Stimulated activated CD8-positive, alpha-beta memory T cell treated with anti-CD3 and anti-CD28 coated beads, Interleukin-7, amount 100 ng/mL, for 24 hours (primary cell): Measurements from ENCODE around the gene TSHZ2.
"Not testable (repeated sequence)": the region's sequence is repeated elsewhere in the genome, so short reads cannot be mapped to it uniquely, and the experiment has no call there.

Experiments used
- DNase-seq: peaks from one replicate; pipeline ENCODE4 v3.0.0-alpha.2; 2020; ENCODE audit warnings: low read depth

TSHZ2 gene

GRCh38 chr20:53468587-53468986 is 496.4 kb downstream of the TSHZ2 start:
- no peak for DNase-seq

- not testable (repeated sequence) for DNase-seq
These were observed 500.7 kb downstream of the TSHZ2 start for GRCh38 chr20:53472859-53473258.

- DNase-seq: no peak
These were observed 508.8 kb downstream of the TSHZ2 start for GRCh38 chr20:53480913-53481312.

- DNase-seq: no peak
These were observed 515.5 kb downstream of the TSHZ2 start for GRCh38 chr20:53487461-53488200.

GRCh38 chr20:53488775-53489272 is 516.7 kb downstream of the TSHZ2 start:
- no peak for DNase-seq

GRCh38 chr20:53489528-53489927 is 517.4 kb downstream of the TSHZ2 start:
- no peak for DNase-seq

GRCh38 chr20:53490620-53491019 is 518.5 kb downstream of the TSHZ2 start:
- no peak for DNase-seq

- no peak for DNase-seq
These were observed 519.3 kb downstream of the TSHZ2 start for GRCh38 chr20:53491462-53491861.

GRCh38 chr20:53492212-53492611 is 520.1 kb downstream of the TSHZ2 start:
- DNase-seq: no peak

- DNase-seq: no peak
These were observed 521.2 kb downstream of the TSHZ2 start for GRCh38 chr20:53493311-53493857.

- no peak for DNase-seq
These were observed 522.6 kb downstream of the TSHZ2 start for GRCh38 chr20:53494753-53495152.

GRCh38 chr20:53495398-53496092 is 523.4 kb downstream of the TSHZ2 start:
- no peak for DNase-seq

- no peak for DNase-seq
These were observed 525.1 kb downstream of the TSHZ2 start for GRCh38 chr20:53497246-53497645.

- no peak for DNase-seq
These were observed 526.2 kb downstream of the TSHZ2 start for GRCh38 chr20:53498341-53498740.

GRCh38 chr20:53500651-53501050 is 528.5 kb downstream of the TSHZ2 start:
- no peak for DNase-seq

GRCh38 chr20:53502820-53503219 is 530.7 kb downstream of the TSHZ2 start:
- no peak for DNase-seq

- no peak for DNase-seq
These were observed 531.4 kb downstream of the TSHZ2 start for GRCh38 chr20:53503517-53503919.

GRCh38 chr20:53504106-53504505 is 531.9 kb downstream of the TSHZ2 start:
- DNase-seq: not testable (repeated sequence)

GRCh38 chr20:53510262-53510661 is 538.1 kb downstream of the TSHZ2 start:
- no peak for DNase-seq

- no peak for DNase-seq
These were observed 538.5 kb downstream of the TSHZ2 start for GRCh38 chr20:53510704-53511103.

GRCh38 chr20:53512076-53512475 is 539.9 kb downstream of the TSHZ2 start:
- no peak for DNase-seq

GRCh38 chr20:53513168-53513488 is 541.0 kb downstream of the TSHZ2 start:
- DNase-seq: no peak
